Measurements from ENCODE around the gene TMCO5A.
"Not testable (repeated sequence)": the region's sequence is repeated elsewhere in the genome, so short reads cannot be mapped to it uniquely, and the experiment has no call there.

Gene TMCO5A

DNA sequence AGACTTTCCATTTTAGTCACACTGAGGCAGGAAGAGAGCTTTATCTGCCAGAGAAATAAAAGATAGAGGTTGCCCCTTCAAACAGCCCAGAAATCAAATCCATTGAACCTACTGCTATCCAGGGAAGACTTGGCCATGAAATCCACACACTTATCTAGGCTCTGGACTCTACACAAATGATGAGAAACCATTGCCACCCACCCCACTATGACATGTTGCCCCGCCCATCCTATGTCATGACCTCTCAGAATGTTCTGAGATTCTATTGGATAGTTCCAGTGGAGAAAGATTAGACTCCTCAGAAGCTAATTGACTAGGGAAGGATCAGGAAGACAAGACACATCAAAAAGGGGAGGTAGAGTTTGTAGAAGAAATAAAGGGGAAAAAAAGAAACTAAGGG, at the start of gene TMCO5A:
Gene TMCO5A (plus strand): TSS at position 301 of the 400 bp plus-strand sequence. CDS start 1,684 bp downstream, outside the sequence.
- DNase-seq: no peak

DNA sequence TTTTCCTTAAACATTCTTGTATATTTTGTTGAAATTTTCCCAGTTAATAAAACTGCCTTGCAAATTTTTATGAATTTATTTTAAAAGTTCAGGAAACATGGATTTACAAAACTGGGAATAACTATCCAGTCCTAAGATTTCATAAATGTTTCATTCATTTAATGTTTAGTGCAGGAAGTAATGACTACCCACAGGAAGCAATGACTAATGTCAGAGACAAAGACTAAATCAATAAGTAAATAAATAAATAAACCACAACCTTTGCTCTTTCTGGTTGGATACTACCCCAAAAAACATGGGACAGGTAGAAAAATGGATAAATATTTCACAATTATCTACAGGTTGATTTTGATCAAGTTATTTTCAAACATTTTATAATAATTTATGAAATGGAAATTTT, 48.8 kb upstream of the TMCO5A start:
- no peak for DNase-seq

DNA sequence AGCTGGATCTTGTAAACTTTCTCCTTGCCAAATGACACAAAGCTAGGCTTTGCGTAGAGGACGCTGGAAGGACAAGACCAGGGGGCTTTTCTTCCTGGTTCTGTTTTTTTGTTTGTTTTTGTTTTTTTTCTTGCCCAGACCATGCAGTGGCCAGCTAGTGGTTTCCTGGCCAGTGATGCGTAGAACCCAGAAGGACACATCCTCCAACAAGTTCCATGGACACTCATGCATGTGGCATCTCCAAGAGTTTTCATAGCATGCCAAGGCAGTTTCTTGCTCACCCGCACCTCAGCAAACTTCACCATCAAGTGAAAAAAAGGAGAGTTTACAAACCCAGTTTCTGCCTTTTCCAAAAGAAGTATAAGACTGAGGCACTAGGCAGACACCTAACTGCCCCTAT, 46.1 kb upstream of the TMCO5A start:
- DNase-seq: no peak

DNA sequence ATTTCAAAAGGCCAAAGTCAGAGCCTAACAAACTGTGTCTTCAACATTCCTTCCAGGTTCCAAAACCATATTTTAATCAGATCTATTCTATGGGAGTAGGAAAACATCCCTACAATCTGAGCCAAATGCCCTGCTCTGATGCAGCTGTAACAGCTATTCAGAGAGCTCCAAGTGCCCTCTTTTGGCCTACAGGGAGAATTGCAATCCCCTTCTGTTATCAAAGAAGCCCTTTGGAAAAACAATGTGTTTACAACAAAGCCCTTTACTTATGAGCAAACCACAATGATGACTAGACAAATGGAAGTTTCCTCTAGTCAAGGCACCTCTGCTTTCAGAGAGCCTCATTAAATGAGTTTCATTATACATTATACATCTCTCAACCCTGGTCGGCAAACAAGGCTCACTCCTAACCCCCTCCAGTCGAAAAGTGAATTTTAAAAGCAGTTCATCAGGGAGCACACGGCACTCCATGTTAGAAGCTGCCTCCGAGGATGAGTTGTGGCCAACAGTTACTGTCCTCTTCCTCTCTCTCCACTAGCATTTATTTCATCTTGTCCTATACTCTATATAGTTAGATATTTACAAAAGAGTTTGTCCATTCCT, 42.6 kb upstream of the TMCO5A start:
- no peak for DNase-seq

DNA sequence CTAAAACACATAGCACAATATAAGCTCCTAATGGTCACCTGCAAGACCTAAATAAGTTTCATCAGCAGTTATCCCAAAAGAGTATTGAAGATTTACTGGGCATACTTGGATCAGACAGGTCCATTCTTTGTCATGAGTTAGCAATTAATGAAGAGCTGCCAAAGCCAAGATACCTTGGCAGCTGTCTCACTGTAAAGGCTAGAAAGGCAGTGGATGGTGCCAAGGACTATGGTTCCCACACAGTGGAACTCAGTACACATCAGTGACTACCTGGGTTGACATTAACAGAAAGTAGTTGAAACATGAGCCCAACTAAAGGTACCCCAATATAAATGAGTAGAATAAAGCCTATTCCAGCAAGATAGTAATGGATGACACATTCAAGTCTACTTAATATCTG, 41.1 kb upstream of the TMCO5A start:
- DNase-seq: no peak

DNA sequence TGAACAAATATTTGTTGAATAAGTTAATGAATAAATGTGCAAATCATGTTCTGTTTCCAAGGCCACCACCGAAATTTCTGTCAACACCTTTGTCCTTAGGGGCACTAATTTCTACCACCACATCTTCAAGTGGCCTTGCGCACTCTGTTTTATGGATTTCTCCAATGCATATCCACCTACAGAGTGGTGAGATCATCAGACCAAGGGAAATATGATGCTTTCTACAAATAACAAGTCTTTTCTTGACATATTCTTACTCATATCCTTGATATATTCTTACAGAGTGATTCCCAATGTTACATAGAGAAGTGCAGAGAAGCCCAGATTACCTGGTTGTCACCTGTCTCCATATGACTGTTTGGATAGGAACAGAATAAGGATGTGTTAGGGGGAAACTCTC, 36.1 kb upstream of the TMCO5A start:
- no peak for DNase-seq

DNA sequence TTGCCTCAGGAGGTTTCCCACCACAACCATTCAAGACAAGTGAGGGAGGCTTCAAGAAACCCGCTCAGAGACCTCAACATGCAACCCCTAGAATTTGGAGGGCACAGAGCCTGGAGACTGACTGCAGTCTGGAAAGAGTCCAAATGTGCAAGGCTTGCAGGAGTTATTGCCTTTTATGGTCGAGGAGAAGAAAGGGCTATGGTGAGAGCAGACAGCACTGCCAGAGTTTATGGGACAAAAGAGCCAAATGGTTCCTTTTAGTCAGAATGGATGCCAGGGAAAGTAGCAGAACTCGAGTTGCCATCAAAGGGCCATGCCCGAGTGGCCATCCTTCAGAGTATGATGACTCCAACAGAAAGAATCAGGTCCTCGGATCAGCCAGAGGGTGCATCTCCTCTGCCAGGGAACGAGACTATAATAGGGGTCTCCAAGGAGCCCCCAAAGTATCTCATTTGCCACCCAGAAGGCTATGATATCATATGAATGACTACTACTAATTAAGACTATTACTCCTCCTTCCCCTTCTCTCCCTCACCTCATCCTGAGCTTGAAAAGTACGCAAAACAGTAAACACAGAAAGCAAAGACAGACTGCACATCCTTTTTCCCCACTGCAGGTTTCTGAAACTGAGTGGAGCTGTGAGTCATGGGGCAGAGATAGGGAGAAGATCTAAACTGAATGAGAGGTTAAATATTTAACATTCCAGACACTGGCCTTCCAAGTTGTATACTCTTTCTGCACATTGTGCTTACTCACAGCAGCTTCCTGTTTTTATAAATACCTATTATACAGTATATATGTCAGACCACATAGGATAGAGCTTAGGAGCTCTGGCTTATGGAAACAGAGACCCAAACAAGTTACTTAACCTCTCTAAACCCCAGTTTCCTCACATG, 33.9 kb upstream of the TMCO5A start:
- DNase-seq: no peak

DNA sequence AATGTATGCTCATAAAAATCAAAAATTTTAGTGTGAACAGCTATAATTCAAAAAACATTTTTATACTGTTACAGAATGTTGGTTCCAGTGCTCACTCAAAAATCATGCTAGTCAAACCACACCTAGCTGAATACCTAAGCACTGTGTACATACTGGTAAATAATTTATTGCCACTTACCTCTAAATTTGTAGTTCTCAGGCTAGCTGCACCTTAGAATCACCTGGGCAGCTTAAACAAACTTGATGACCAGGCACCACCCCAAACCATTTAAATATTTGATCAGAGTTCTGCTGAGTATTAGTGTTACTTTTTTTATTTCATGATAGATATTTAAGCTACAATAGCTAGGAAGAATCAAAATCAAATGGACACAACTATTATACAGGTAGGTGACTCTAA, 32.3 kb upstream of the TMCO5A start:
- no peak for DNase-seq

DNA sequence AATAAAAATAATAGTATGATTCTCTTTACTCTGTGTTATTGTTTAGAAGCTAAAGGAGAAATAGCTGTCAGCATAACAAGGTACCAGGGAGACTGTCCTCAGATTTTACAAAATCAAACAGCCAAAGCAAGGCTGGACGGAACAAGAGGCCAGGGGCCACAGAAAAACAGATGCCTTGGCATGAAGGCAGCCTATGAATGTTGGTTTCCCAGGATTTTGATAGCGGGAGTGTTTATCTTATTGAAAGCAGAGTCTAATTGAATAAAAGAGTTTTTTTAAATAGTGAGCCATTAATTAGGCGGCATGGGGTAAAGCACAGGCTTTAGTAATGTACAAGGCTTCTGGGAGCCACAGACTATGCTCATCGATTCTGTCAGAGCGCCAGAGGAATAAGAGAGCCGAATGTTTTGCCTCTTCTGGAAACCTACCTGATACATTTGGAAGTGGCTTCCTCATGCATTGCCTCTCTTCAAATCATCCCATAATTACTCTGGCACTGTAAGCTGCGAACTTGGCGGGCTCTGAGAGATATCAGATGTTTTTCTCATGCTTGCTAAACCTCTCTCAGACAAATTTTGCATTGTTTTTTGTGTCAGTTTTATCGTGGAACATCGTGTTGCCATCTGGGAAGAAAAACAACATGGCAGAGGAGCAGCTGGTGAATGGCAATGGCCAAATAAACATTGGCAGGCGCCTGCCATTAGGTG, 30.4 kb upstream of the TMCO5A start:
- DNase-seq: no peak

DNA sequence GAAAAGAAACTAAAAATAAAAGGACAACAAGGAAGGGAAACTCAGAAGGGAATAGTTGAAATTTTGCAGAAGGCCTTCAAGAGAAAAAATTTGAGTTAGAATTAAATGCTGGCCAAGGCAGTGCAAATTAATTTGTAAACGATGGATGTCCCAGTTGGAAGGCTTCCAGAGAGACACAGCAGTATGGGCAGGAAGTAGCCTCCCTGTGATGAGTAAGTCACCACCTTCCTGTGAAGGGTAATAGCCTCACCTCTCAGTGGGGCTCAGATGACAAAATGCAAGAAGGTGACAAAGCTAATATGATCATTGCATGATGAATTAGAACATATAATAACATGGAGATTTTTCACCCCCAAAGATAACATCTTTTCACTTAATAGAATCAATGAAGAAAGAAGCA, 27.3 kb upstream of the TMCO5A start:
- no peak for DNase-seq

DNA sequence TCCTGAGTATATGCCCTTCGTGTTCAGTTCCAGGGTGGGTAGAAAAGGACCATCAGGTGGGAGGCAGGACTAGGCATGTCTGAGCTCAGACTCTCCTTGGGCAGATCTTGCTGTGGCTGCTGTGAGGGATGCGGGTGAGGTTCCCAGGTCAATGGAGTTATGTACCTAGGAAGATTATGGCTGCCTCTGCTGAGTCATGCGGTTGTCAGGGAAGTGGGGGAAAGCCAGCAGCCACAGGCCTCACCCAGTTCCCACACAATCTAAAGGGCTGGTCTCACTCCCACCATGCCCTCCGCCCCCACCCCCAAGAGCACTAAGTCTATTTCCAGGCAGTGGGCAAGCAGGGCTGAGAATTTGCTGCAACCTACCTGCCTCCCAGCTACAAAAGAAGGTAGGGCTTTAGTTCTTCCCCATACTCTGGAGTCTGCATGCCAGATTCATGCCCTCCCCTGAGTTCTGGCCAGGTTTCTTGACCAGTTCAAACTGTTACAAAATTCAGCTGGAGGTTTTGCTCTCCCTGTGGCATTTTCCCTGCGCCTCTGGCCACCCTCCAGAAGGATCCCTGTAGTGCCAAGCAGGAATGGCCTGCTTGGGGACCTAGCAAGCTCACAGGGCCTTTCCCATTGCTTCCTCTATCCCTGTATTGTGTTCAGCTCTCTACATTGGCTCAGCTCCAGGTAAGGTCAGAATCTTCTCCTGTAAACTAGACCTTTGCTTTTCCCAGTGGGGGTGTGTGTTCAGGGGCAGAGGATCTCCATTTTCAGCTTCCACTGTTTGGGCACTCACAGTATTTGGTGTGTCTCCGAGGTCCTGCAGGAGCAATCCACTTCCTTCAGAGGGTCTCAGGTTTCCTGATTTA, 12.7 kb upstream of the TMCO5A start:
- DNase-seq: no peak

DNA sequence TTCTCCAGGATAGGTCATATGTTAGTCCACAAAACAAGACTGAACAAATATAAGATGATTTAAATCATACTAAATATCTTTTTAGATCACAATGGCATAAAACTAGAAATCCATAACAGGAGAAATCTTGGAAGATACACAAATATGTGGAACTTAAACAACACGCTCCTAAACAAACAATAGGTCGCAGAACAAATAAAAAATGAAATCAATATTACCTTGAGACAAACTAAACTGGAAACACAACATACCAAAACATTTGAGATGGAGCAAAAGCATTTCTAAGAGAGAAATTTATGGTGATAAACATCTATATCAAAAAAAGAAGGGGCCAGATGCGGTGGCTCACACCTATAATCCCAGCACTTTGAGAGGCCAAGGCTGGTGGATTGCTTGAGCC, 8.3 kb upstream of the TMCO5A start:
- DNase-seq: no peak

DNA sequence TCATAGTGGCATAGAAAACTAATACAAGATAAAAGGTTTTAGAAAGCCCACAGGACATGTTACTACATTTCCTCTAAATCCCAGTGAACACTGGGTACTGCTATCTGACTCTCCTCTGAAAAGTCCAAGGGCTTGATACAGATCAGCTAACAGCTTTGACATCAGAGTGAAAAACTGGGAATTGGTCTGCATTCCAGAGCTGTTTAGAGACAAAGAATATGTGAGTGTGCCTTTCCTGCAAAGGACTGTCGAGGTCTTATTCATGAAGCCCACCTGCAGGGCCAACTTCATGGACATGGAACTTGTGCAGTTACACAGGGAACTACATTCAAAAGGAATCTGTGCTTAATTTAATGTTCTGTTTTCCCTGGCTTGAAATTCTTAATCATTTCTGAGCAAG, 5.2 kb upstream of the TMCO5A start:
- no peak for DNase-seq

DNA sequence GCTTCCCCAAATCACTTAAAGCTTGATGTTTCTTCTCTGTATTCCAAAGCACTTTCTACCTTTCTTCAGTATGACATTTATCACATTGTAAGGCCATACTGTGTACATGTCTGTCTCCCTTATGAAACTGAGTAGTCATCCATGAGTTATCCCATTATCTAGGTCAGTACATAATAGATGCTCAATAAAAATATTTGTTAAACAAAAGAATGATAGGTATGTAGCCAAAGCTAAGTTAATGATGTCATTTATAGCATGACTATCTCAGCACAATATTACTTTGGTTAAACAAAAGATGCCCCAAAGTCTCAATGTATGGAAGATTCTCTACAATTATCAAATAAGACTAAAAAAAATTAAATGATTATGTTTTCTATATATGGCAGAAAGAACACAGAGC, 3.1 kb upstream of the TMCO5A start:
- no peak for DNase-seq

DNA sequence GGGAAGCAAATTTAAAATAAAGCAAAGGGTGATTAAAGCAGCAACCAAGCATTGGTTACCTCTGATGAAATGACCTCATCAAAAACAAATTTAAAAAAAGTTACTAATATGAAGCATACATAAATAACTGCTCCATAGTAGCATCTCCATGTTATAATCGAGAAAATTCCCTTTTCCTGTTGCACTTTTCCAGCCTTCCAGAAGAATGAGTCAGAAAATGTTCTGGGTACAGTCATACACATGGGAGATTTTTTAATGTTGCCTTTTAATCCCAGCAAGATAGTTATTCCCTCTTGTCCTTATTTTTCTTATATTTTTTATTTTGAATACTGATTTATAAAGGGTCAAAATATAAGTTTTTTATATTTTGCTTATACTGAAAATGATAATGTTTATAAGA, 2.6 kb upstream of the TMCO5A start:
- no peak for DNase-seq

DNA sequence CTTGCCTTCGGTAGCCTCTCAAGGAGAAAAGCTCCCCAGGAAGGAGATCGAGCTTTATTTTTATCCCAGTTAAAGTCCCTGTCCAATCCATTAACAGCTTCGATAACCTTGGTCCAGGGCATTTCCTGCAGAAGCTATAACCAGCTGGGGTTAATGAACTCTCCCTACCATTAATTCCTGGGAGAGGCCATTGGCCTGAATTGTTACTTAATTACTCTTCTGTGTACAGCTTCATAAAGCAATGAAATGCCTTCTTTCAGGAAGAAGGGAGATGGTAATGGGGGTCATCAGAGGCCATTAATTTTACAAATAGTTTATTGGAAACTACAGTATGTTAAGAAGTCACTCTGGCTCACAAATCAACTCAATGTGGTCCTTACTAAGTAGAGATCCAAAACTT, 1.9 kb upstream of the TMCO5A start:
- no peak for DNase-seq

DNA sequence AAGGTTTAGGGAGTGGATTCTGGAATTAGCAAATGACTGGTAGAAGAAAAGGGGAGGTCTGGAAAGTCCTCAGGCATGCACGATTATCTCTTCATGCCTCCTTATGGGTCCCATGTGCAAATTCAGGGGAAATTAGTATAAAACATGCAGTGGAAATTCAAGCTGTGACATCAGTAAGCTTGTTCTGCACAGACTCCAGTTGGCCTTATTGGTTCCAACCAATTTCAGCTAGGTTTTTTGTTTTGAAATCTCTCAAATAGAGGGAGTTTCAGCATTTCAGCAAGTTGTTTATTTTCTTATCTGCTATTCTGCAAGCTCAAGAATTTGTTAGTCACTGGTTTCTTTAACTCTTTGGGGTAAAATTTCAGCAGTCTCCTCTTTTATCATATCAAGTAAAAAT, 774 bp upstream of the TMCO5A start:
- DNase-seq: no peak

DNA sequence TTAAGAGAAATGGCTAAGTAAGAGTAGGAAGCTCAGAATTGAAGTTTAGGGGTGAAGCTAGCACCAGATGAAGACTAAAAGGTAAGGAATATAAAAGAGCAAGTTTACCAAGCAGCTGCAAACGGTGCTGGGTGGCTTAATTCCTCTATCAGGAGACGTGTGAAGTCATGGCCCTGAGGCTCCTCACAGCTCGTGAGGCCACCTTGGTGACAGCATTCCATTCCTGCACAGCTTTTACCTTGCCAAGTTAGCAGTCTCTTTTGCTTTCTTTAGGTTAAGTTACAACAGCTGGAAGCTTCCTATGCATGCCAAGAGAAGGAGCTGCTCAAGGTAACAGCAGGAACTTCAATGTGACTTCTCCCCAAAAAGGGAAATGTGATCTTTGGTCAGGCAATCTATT, 6.4 kb downstream of the TMCO5A start:
- DNase-seq: no peak

DNA sequence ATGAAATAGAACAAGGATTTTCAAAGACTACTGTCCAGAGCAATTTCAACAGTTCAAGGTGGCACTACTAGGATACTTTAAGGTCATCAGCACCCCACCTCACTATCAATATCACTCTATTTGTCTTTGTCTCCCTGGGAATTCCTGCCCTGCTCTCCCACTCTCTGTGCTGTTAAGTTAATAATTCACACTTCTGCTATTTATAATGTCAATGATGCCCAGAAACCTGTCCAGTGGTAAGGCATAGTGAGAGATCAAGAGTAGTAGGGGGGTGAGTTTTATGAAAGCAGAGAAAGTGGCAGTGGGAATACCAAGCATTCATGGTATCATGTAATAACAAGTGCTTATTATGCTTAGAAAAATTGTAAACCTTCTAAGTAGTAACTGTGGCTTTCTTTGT, 7.3 kb downstream of the TMCO5A start:
- no peak for DNase-seq

DNA sequence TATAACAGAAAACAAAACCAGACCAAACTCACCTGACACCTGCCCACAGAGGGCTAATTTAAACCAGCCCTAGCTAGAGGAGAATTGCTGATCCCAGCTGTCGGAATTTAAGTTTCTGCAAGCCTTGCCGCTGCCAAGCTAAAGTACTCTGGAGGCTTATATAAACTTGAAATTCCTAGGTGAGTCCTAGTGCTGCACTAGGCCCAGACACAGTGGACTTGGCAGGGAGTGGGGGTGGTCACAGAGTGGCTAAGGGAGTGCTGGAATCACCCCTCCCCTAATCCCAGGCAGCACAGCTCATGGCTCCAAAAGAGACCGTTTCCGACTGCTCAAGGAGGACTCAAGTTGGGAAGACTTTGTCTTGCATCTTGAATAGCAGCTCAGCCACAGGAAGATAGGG, 17.6 kb downstream of the TMCO5A start:
- DNase-seq: no peak

DNA sequence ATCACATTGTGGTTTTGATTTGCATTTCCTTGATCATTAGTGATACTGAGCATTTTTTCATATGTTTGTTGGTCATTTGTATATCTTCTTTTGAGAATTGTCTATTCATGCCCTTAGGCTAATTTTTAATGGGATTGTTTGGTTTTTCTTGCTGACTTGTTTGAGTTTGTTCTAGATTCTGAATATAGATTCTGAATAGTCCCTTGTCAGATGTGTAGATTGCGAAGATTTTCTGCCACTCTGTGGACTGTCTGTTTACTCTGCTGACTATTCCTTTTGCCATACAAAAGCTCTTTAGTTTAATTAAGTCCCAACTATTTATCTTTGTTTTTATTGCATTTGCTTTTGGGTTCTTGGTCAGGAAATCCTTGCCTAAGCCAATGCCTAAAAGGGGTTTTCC, 26.3 kb downstream of the TMCO5A start:
- DNase-seq: not testable (repeated sequence)

DNA sequence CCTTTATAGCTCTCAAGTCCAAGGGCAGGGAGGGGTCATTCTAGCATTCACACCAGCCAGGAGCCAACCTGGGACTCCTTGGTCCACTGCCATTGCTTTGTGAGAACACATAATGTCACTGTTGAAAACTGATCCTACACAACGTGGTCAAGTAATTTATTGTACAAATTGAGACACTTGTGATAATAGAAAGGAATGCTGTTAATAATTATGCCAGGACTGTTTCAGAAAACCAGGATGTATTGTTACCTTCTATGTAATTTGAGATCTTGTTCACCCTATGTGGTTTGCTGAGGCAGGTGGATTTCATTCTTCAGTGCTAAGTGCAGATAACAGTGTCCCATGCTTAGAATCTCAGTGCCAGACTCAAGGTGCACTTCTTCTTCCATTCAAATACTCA, 33.3 kb downstream of the TMCO5A start:
- DNase-seq: no peak

DNA sequence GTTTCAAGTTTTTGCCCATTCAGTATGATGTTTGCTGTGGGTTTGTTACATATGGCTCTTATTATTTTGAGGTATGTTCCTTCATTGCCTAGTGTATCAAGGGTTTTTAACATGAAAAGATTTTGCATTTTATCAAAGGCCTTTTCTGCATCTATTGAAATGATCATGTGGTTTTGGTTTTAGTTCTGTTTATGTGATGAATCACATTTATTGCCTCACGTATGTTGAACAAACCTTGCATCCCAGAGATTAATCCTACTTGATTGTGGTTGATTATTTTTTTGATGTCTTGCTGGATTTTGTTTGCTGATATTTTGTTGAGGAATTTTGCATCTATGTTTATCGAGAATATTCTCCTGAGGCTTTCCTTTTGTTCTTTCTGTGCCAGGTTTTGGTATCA, 39.4 kb downstream of the TMCO5A start:
- no peak for DNase-seq

Data from activated effector memory CD4-positive, alpha-beta T cell treated with Interleukin-2 at 50 U/mL for 16 hours (primary cell).